ENCODE data around the gene TOMT.

The TOMT gene

GRCh38 chr11:72069200-72069599 lies 36.5 kb upstream of the TOMT start:
- in situ Hi-C loops (cut with HindIII; ENCODE audit: low sequenced_read_pairs) = no loop called here
- DNase-seq (ENCODE audit: low read depth, low spot score) = no peak
- no peak for TF ChIP-seq CTCF (IDR thresholded peaks at IDR 0.05; ENCODE audit: low read depth, low read length)
- no peak overlapping the region for H3K4me3 ChIP-seq (ENCODE audit: low read depth, low read length)

GRCh38 chr11:72069787-72070251 lies 35.9 kb upstream of the TOMT start:
- peak; percentile 78 for DNase-seq (ENCODE audit: low read depth, low spot score)
- no peak for TF ChIP-seq CTCF (IDR thresholded peaks at IDR 0.05; ENCODE audit: low read depth, low read length)
- in situ Hi-C loops (cut with HindIII; ENCODE audit: low sequenced_read_pairs) = no loop called here
- H3K4me3 ChIP-seq (ENCODE audit: low read depth, low read length) = no peak overlapping the region

- in situ Hi-C loops (cut with HindIII; ENCODE audit: low sequenced_read_pairs) = no loop called here
- no peak for TF ChIP-seq CTCF (IDR thresholded peaks at IDR 0.05; ENCODE audit: low read depth, low read length)
- DNase-seq (ENCODE audit: low read depth, low spot score) = no peak
- H3K4me3 ChIP-seq (ENCODE audit: low read depth, low read length) = no peak overlapping the region
These were observed 35.2 kb upstream of the TOMT start for GRCh38 chr11:72070491-72070890.

- DNase-seq (ENCODE audit: low read depth, low spot score) = peak; percentile 83
- H3K4me3 ChIP-seq (ENCODE audit: low read depth, low read length) = no peak overlapping the region
These were observed 33.4 kb upstream of the TOMT start for GRCh38 chr11:72072348-72072747.

GRCh38 chr11:72075109-72075508 lies 30.6 kb upstream of the TOMT start:
- H3K4me3 ChIP-seq (ENCODE audit: low read depth, low read length) = no peak overlapping the region
- in situ Hi-C loops (cut with HindIII; ENCODE audit: low sequenced_read_pairs) = no loop called here
- no peak for DNase-seq (ENCODE audit: low read depth, low spot score)
- TF ChIP-seq CTCF (IDR thresholded peaks at IDR 0.05; ENCODE audit: low read depth, low read length) = no peak

More at GRCh38 chr11:72072348-72072747, 33.4 kb upstream of the TOMT start:
- TF ChIP-seq CTCF (IDR thresholded peaks at IDR 0.05; ENCODE audit: low read depth, low read length) = no peak
- in situ Hi-C loops (cut with HindIII; ENCODE audit: low sequenced_read_pairs) = no loop called here

GRCh38 chr11:72075756-72076155 lies 30.0 kb upstream of the TOMT start:
- in situ Hi-C loops (cut with HindIII; ENCODE audit: low sequenced_read_pairs) = no loop called here
- no peak for TF ChIP-seq CTCF (IDR thresholded peaks at IDR 0.05; ENCODE audit: low read depth, low read length)
- DNase-seq (ENCODE audit: low read depth, low spot score) = no peak
- no peak overlapping the region for H3K4me3 ChIP-seq (ENCODE audit: low read depth, low read length)

GRCh38 chr11:72078477-72078876 lies 27.2 kb upstream of the TOMT start:
- DNase-seq (ENCODE audit: low read depth, low spot score) = no peak
- no peak for TF ChIP-seq CTCF (IDR thresholded peaks at IDR 0.05; ENCODE audit: low read depth, low read length)
- in situ Hi-C loops (cut with HindIII; ENCODE audit: low sequenced_read_pairs) = no loop called here
- peak overlapping the region; percentile 56 for H3K4me3 ChIP-seq (ENCODE audit: low read depth, low read length)

All from astrocyte of the spinal cord (primary cell).